K562 (cell line): Measurements from ENCODE around the gene POLR1D. TPM values are rescaled to one million over a fixed set of nuclear protein-coding genes. Genes with fewer than 3 reads are reported as not detected.

Source experiments
- BDP1 ChIP-seq: IDR thresholded peaks from 3 replicates; pipeline ENCODE4 v1.6.1; 2011; ENCODE audit not compliant: insufficient read length, insufficient read depth
- CC2D1A ChIP-seq: fragments of 450-650 bp; IDR thresholded peaks from 2 replicates; pipeline ENCODE4 v1.6.1; 2017; ENCODE audit warnings: mild to moderate bottlenecking
- CTBP1 ChIP-seq: fragments of 450-650 bp; IDR thresholded peaks from 2 replicates; pipeline ENCODE4 v1.6.1; 2016; ENCODE audit warnings: borderline replicate concordance
- DIDO1 ChIP-seq: fragments of 450-650 bp; IDR thresholded peaks from 2 replicates; pipeline ENCODE4 v1.6.1; 2016; ENCODE audit warnings: low read depth, missing biosample characterization, missing genetic modification characterization
- ESRRA ChIP-seq: fragments of 450-650 bp; IDR thresholded peaks from 2 replicates; pipeline ENCODE4 v1.6.1; 2014; ENCODE audit warnings: low read depth, mild to moderate bottlenecking, moderate library complexity, borderline replicate concordance
- FOXJ2 ChIP-seq: fragments of 200-800 bp; sonication (Bioruptor generic); IDR thresholded peaks from 2 replicates; pipeline ENCODE4 v1.6.1; 2016; ENCODE audit warnings: missing genetic modification characterization, missing compliant biosample characterization
- GATAD2B ChIP-seq: fragments of 450-650 bp; IDR thresholded peaks from 2 replicates; pipeline ENCODE4 v1.6.1; 2017; ENCODE audit warnings: mild to moderate bottlenecking, borderline replicate concordance
- HMGN3 ChIP-seq: IDR thresholded peaks from 2 replicates; pipeline ENCODE4 v1.6.1; 2011; ENCODE audit warnings: borderline replicate concordance, low read depth, mild to moderate bottlenecking, mixed read lengths, low read length; ENCODE audit not compliant: insufficient read length; ENCODE audit errors: extremely low read depth
- JUND ChIP-seq, 2 experiments: IDR thresholded peaks; 2 replicates in 1 of 2; 3 replicates in 1 of 2; pipeline ENCODE4 v1.6.1; 2011; ENCODE audit warnings: borderline replicate concordance in 2 of 2, low read depth in 2 of 2, low read length in 2 of 2, improper control_type of control experiment in 1 of 2, missing biosample characterization in 1 of 2, missing genetic modification characterization in 1 of 2, missing genetic modification reagents in 1 of 2
- MAFG ChIP-seq: fragments of 450-650 bp; conservative IDR thresholded peaks from 2 replicates; pipeline ENCODE4 v1.6.1; 2016; ENCODE audit warnings: missing genetic modification characterization, missing compliant biosample characterization
- MAX ChIP-seq: sonication (generic); formaldehyde crosslinking; IDR thresholded peaks from 2 replicates; pipeline ENCODE4 v1.9.0; 2022; ENCODE audit warnings: mild to moderate bottlenecking, missing genetic modification reagents
- POLR2AphosphoS5 ChIP-seq: IDR thresholded peaks from 2 replicates; pipeline ENCODE4 v1.6.1; 2011; ENCODE audit warnings: mild to moderate bottlenecking, low read depth, low read length, moderate library complexity; ENCODE audit not compliant: control insufficient read depth, insufficient read depth
- POLR2B ChIP-seq: fragments of 450-650 bp; IDR thresholded peaks from 2 replicates; pipeline ENCODE4 v1.6.1; 2018; ENCODE audit warnings: low read depth; ENCODE audit not compliant: partially characterized antibody
- PPARD ChIP-seq: fragments of 250-450 bp; sonication (Bioruptor Pico); IDR thresholded peaks from 2 replicates; pipeline ENCODE4 v1.8.0; 2022; ENCODE audit warnings: inconsistent platforms, mild to moderate bottlenecking, moderate library complexity
- SMAD4 ChIP-seq: fragments of 250-450 bp; sonication (Bioruptor Pico); conservative IDR thresholded peaks from 2 replicates; pipeline ENCODE4 v1.8.0; 2021; ENCODE audit warnings: inconsistent platforms, mild to moderate bottlenecking, moderate library complexity
- SMARCB1 ChIP-seq: IDR thresholded peaks from 2 replicates; pipeline ENCODE4 v1.6.1; 2011; ENCODE audit warnings: improper control_type of control experiment, low read depth; ENCODE audit not compliant: insufficient read length
- SMARCE1 ChIP-seq: fragments of 450-650 bp; IDR thresholded peaks from 2 replicates; pipeline ENCODE4 v1.7.1; 2016; ENCODE audit warnings: mild to moderate bottlenecking
- TAF1 ChIP-seq: IDR thresholded peaks from 2 replicates; pipeline ENCODE4 v1.6.1; 2011; ENCODE audit warnings: mild to moderate bottlenecking, low read length, moderate library complexity; ENCODE audit not compliant: insufficient read depth, control insufficient read depth, severe bottlenecking; ENCODE audit errors: extremely low read depth
- TBP ChIP-seq: optimal IDR thresholded peaks from 2 replicates; pipeline ENCODE3; 2011; ENCODE audit warnings: low read depth, low read length, improper control_type of control experiment
- TEAD1 ChIP-seq, 2 experiments: fragments of 450-650 bp in 1 of 2; sonication (generic) in 1 of 2; formaldehyde crosslinking; IDR thresholded peaks; 2 replicates each; pipeline versions ENCODE4 v1.4.0 to v1.8.0; 2020 to 2022; ENCODE audit warnings: mild to moderate bottlenecking in 2 of 2, missing genetic modification reagents in 1 of 2
- TFE3 ChIP-seq: fragments of 450-650 bp; formaldehyde crosslinking; IDR thresholded peaks from 2 replicates; pipeline ENCODE4 v1.4.0; 2020; ENCODE audit warnings: mild to moderate bottlenecking, mixed read lengths
- USF1 ChIP-seq: sonication (generic); formaldehyde crosslinking; IDR thresholded peaks from 2 replicates; pipeline ENCODE4 v1.9.0; 2022; ENCODE audit warnings: mild to moderate bottlenecking, missing genetic modification reagents
- ZEB2 ChIP-seq: fragments of 450-650 bp; IDR thresholded peaks from 2 replicates; pipeline ENCODE4 v1.6.1; 2016
- ZNF239 ChIP-seq: fragments of 250-450 bp; sonication (Bioruptor Pico); IDR thresholded peaks from 2 replicates; pipeline ENCODE4 v1.4.0; 2020; ENCODE audit warnings: mild to moderate bottlenecking
- ZNF3 ChIP-seq: fragments of 250-450 bp; sonication (Bioruptor Pico); IDR thresholded peaks from 2 replicates; pipeline ENCODE4 v1.5.0; 2021; ENCODE audit warnings: mild to moderate bottlenecking, moderate library complexity
- polyA plus RNA-seq, 8 experiments: library from polyadenylated mRNA; depleted of rRNA in 4 of 8; stranded (reverse) in 5 of 8; unstranded in 3 of 8; fragments of >200 nt; fragmentation: Nextera tagmentation in 2 of 8; fragmentation: Illumina TruSeq in 1 of 8; extraction: Ambion mirVana in 2 of 8; extraction: Trizol in 1 of 8; gene quantifications; 2 replicates each; pipeline versions ENCODE4 v1.2.1 to v1.2.3, GENCODE V29; 2011 to 2014; ENCODE audit warnings: inconsistent platforms in 1 of 8, missing spikeins in 1 of 8
- total RNA-seq, 7 experiments: library from RNA; depleted of rRNA in 6 of 7; stranded (reverse); fragments of >200 nt in 6 of 7; fragmentation: Illumina TruSeq in 2 of 7; extraction: Trizol in 2 of 7; gene quantifications; 2 replicates each; pipeline versions ENCODE4 v1.2.1 to v1.2.3, GENCODE V29; 2011 to 2021; ENCODE audit warnings: low replicate concordance in 1 of 7

Gene POLR1D
- total and polyA plus RNA-seq, 9 of the 15 experiments (the other 6 are each of a cell fraction or from before 2014, with no cell fraction given), result 107 to 188 (median 145) TPM

- TF ChIP-seq ZEB2, result peak; percentile 91
- no peak for TF ChIP-seq ZNF239 (CRISPR knock-in tag)
- peak; percentile 67; the same call in 1 of the 2 replicates for TF ChIP-seq CTBP1
- TF ChIP-seq GATAD2B, result peak; percentile 65; the same call in 1 of the 2 replicates
- TF ChIP-seq FOXJ2 (tag), result no peak
- peak; percentile 74 for TF ChIP-seq POLR2B
- no peak for TF ChIP-seq ZNF3 (CRISPR knock-in tag)
- no peak for TF ChIP-seq CC2D1A
- TF ChIP-seq TFE3 (CRISPR knock-in tag), result peak; percentile 38; the same call in 1 of the 2 replicates
- no peak for TF ChIP-seq ESRRA
- no peak for TF ChIP-seq BDP1
- no peak for TF ChIP-seq MAFG
- no peak for TF ChIP-seq SMARCE1
- TF ChIP-seq DIDO1 (tag), result no peak
- TF ChIP-seq PPARD, result no peak
- TF ChIP-seq SMARCB1, result no peak
- TF ChIP-seq JUND (IDR thresholded peaks at IDR 0.05; ENCODE audit: borderline replicate concordance, low read depth, low read length), result peak; percentile 93
- peak; percentile 87; the same call in 2 of the 3 replicates for TF ChIP-seq JUND (tag; IDR thresholded peaks at IDR 0.05; ENCODE audit: borderline replicate concordance, low read depth, low read length)
- peak; percentile 19; the same call in 1 of the 2 replicates for TF ChIP-seq SMAD4 (CRISPR knock-in tag)
- peak; percentile 71 for TF ChIP-seq POLR2AphosphoS5
- 0 out of 4 replicates have a peak, but pooled peaks of 1 of the 2 experiments have one; percentile 11 for TF ChIP-seq TEAD1 (CRISPR knock-in tag; IDR thresholded peaks at IDR 0.05)
- TF ChIP-seq HMGN3, result peak; percentile 47
- TF ChIP-seq USF1, result peak; percentile 72
- TF ChIP-seq TBP, result peak; percentile 80
- TF ChIP-seq TAF1, result peak; percentile 42
- 0 out of 2 replicates have a peak, but pooled peaks have one; percentile 40 for TF ChIP-seq MAX (CRISPR knock-in tag)
Measured at GRCh38 chr13:27621366-27622101, at the start of gene POLR1D (continued).
